ENCODE measurements around the gene RIMS4.
A peak's percentile ranks its signal among the peaks of the same experiment; 100 is the strongest.
"Not testable (repeated sequence)": the region's sequence is repeated elsewhere in the genome, so short reads cannot be mapped to it uniquely, and the experiment has no call there.

Gene RIMS4

GRCh38 chr20:44795836-44796235, 14.5 kb downstream of the RIMS4 start:
- DNase-seq (ENCODE audit: low read depth): no peak

- no peak for DNase-seq (ENCODE audit: low read depth)
Measured at GRCh38 chr20:44792796-44793195, 17.6 kb downstream of the RIMS4 start.

- DNase-seq (ENCODE audit: low read depth): no peak
Measured at GRCh38 chr20:44790638-44791393, 19.5 kb downstream of the RIMS4 start.

- DNase-seq (ENCODE audit: low read depth): no peak
Measured at GRCh38 chr20:44788706-44789456, 21.5 kb downstream of the RIMS4 start.

GRCh38 chr20:44787299-44787698, 23.0 kb downstream of the RIMS4 start:
- no peak for DNase-seq (ENCODE audit: low read depth)

GRCh38 chr20:44785768-44786167, 24.6 kb downstream of the RIMS4 start:
- DNase-seq (ENCODE audit: low read depth): no peak

- DNase-seq (ENCODE audit: low read depth): no peak
Measured at GRCh38 chr20:44784688-44785087, 25.7 kb downstream of the RIMS4 start.

- no peak for DNase-seq (ENCODE audit: low read depth)
Measured at GRCh38 chr20:44781791-44782190, 28.6 kb downstream of the RIMS4 start.

GRCh38 chr20:44781118-44781517, 29.2 kb downstream of the RIMS4 start:
- DNase-seq (ENCODE audit: low read depth): no peak

- DNase-seq (ENCODE audit: low read depth): peak; percentile 51
Measured at GRCh38 chr20:44780226-44780625, 30.1 kb downstream of the RIMS4 start.

GRCh38 chr20:44776980-44777379, 33.4 kb downstream of the RIMS4 start:
- peak; percentile 32 for DNase-seq (ENCODE audit: low read depth)

- no peak for DNase-seq (ENCODE audit: low read depth)
Measured at GRCh38 chr20:44773070-44773829, 37.1 kb downstream of the RIMS4 start.

GRCh38 chr20:44772636-44773035, 37.7 kb downstream of the RIMS4 start:
- DNase-seq (ENCODE audit: low read depth): no peak

GRCh38 chr20:44771172-44771535, 39.2 kb downstream of the RIMS4 start:
- DNase-seq (ENCODE audit: low read depth): no peak

GRCh38 chr20:44770484-44771171, 39.7 kb downstream of the RIMS4 start:
- no peak for DNase-seq (ENCODE audit: low read depth)

- DNase-seq (ENCODE audit: low read depth): no peak
Measured at GRCh38 chr20:44769481-44769863, 40.9 kb downstream of the RIMS4 start.

GRCh38 chr20:44768854-44769480, 41.4 kb downstream of the RIMS4 start:
- DNase-seq (ENCODE audit: low read depth): no peak

- no peak for DNase-seq (ENCODE audit: low read depth)
Measured at GRCh38 chr20:44768256-44768655, 42.1 kb downstream of the RIMS4 start.

GRCh38 chr20:44765701-44766347, 44.5 kb downstream of the RIMS4 start:
- DNase-seq (ENCODE audit: low read depth): no peak

GRCh38 chr20:44765091-44765490, 45.3 kb downstream of the RIMS4 start:
- no peak for DNase-seq (ENCODE audit: low read depth)

GRCh38 chr20:44763798-44764197, 46.5 kb downstream of the RIMS4 start:
- DNase-seq (ENCODE audit: low read depth): not testable (repeated sequence)

All from iris pigment epithelial cell (primary cell).